Mesodermal cell (in vitro differentiated cells): ENCODE results near the gene SHANK1.
"Not testable (repeated sequence)": the region's sequence is repeated elsewhere in the genome, so short reads cannot be mapped to it uniquely, and the experiment has no call there.

ENCODE experiments used
- H3K27ac ChIP-seq: 2 replicates; pipeline ENCODE4 v1.7.0; 2013; ENCODE audit warnings: mild to moderate bottlenecking, low read depth, low read length, moderate library complexity; ENCODE audit not compliant: severe bottlenecking
- H3K36me3 ChIP-seq: 2 replicates; pipeline ENCODE4 v1.7.1; 2013; ENCODE audit warnings: mild to moderate bottlenecking, low read length, moderate library complexity; ENCODE audit not compliant: control insufficient read depth, insufficient read depth
- H3K4me1 ChIP-seq: one replicate; pipeline ENCODE4 v1.7.1; 2013; ENCODE audit warnings: mild to moderate bottlenecking, low read length; ENCODE audit not compliant: insufficient read depth, control insufficient read depth, poor library complexity, severe bottlenecking
- H3K4me3 ChIP-seq: 2 replicates; pipeline ENCODE4 v1.7.0; 2013; ENCODE audit warnings: low read length, control low read depth, mild to moderate bottlenecking; ENCODE audit not compliant: insufficient read depth, poor library complexity, severe bottlenecking; ENCODE audit errors: extremely low read depth
- H3K9me3 ChIP-seq: 2 replicates; pipeline ENCODE4 v1.7.1; 2013; ENCODE audit warnings: mild to moderate bottlenecking, low read length, moderate library complexity; ENCODE audit not compliant: control insufficient read depth
- WGBS, 2 experiments: methylation state at CpG; one replicate each; pipeline ENCODE4 v1.1.5; 2013; ENCODE audit warnings: missing lambda C conversion rate in 2 of 2; ENCODE audit not compliant: insufficient coverage in 2 of 2; 5-methylcytosine and 5-hydroxymethylcytosine counted together

SHANK1 gene

DNA sequence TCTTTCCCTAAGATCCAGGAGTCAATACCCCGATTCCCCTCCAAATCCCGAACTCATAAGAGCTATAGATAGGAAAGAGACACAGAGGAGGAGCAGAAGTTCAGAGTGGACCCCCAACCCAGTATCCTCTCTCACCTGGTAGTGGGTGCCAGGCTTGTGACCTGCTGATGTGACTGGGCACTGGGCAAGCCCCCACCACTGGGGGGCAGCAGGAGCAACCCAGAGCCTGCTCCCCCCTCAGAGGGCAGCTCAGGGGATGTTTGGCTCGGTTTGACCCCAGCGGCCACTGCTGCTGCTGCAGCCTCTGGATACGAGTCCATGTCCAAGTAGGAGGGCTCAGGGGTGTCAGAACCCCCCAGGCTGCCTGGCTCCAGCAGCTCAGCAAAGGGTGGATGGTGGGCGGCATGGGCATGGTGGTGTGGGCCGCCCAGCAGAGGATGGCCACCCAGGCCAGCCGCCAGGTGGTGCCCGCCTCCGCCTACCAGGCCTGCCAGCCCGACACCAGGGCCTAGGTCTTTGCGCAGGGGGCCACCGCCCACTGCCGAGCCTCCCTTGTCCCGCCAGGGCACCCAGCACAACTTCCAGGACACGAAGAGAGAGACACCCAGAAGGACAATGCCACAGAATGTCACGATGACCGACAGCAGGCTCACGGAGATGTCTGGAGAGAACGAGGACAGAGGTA, 87.3 kb downstream of the SHANK1 start:
- 82 to 88% methylated on average over 18 of the region's 20 CpGs for WGBS, 2 experiments
- Histone ChIP-seq H3K4me1 (no peaks in the 10 kb centered on the region), H3K4me3 (no peak overlapping the region), H3K36me3 (no peaks in the 10 kb centered on the region), H3K27ac (no peak overlapping the region), H3K9me3 (peaks cover 31% of the 10 kb centered on the region)

DNA sequence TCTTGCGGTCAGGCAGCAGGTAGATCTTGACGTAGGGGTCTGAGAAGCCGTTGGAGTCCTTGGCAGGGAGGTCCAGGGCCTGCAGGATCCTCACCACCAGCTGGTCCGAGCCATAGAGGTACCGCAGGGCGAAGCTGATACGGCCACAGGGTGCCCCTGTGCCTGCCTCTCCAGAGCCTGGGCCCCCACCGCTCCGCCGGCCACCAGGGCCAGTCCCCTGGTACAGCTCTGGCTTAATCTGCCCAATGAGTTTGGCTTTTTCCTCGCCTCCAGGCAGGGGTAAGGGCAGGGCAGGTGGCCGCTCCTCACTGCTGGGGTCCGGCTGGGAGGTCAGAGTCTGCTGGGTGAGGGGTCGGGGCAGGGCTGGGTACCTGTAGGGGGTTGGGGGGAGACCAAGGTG, 89.8 kb downstream of the SHANK1 start:
- H3K27ac ChIP-seq: no peak overlapping the region
- H3K4me1 ChIP-seq: no peaks in the 10 kb centered on the region
- no peak overlapping the region for H3K4me3 ChIP-seq
- 79 to 81% methylated on average over 10 to 14 of the region's 14 CpGs for WGBS, 2 experiments
- peaks cover 15% of the 10 kb centered on the region for H3K9me3 ChIP-seq
- no peaks in the 10 kb centered on the region for H3K36me3 ChIP-seq

DNA sequence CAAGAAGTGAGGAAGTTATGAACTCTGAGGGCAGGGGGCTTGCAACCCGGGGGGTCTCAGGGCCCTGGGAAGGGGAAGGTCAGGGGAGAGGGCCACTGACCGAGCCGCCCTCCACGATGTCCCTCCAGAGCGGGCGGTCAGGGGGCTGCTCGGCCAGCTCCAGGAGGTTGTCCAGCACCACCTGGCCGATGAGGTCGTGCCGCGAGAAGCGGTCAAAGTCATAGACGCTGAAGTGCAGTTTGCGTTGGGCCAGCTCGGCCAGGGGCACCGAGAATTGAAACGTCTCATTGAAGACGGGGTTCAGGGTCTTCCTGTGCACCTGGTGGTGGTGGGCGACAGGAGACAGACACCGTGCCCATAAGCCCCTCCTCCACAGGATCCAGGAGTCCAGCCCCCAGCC, 90.4 kb downstream of the SHANK1 start:
- H3K4me3 ChIP-seq: no peak overlapping the region
- no peaks in the 10 kb centered on the region for H3K36me3 ChIP-seq
- H3K4me1 ChIP-seq: no peaks in the 10 kb centered on the region
- WGBS, 2 experiments: 85 to 90% methylated on average over 18 to 19 of the region's 20 CpGs
- H3K27ac ChIP-seq: no peak overlapping the region
- H3K9me3 ChIP-seq: peaks cover 11% of the 10 kb centered on the region

GRCh38 chr19:50628551-50628950, 91.1 kb downstream of the SHANK1 start:
- 89 to 100% methylated on average over 1 to 3 of the region's 7 CpGs for WGBS, 2 experiments
- no peaks in the 10 kb centered on the region for H3K36me3 ChIP-seq
- H3K9me3 ChIP-seq: peaks cover 5% of the 10 kb centered on the region
- no peaks in the 10 kb centered on the region for H3K4me1 ChIP-seq
- H3K4me3 ChIP-seq: no peak overlapping the region
- H3K27ac ChIP-seq: no peak overlapping the region

GRCh38 chr19:50628146-50628545, 91.5 kb downstream of the SHANK1 start:
- peaks cover under 1% of the 10 kb centered on the region for H3K9me3 ChIP-seq
- H3K27ac ChIP-seq: no peak overlapping the region
- WGBS, 2 experiments: 83 to 98% methylated on average over 2 to 4 of the region's 5 CpGs
- no peaks in the 10 kb centered on the region for H3K36me3 ChIP-seq
- H3K4me3 ChIP-seq: no peak overlapping the region
- H3K4me1 ChIP-seq: no peaks in the 10 kb centered on the region

DNA sequence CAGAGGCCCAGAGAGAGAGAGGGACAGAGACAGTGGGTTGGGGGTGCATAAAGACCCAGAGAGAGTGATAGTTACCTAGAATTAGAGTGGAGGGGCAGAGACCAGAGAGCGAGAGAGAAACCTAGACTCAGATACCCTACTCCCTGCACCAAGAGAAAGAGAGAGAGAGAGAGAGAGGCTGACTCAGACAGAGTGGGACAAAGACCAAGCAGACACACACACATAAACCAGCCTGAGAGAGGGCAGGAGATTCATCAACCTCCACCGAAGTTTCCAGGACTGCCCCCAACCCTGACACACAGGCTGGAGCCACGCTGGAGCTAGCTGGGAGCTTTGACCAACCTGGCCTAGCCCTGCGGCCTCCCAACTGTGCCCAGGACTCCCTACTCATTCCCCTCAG, 92.8 kb downstream of the SHANK1 start:
- no peaks in the 10 kb centered on the region for H3K9me3 ChIP-seq
- H3K36me3 ChIP-seq: no peaks in the 10 kb centered on the region
- no peak overlapping the region for H3K27ac ChIP-seq
- 71% methylated on average over 3 of the region's 4 CpGs; no CpG with 5 or more reads in 1 of the 2 experiments for WGBS, 2 experiments
- no peaks in the 10 kb centered on the region for H3K4me1 ChIP-seq
- H3K4me3 ChIP-seq: no peak overlapping the region

- Histone ChIP-seq H3K27ac (no peak overlapping the region), H3K4me3 (no peak overlapping the region), H3K36me3 (no peaks in the 10 kb centered on the region), H3K9me3 (no peaks in the 10 kb centered on the region), H3K4me1 (no peaks in the 10 kb centered on the region)
- 79 to 85% methylated on average over 4 of the region's 4 CpGs for WGBS, 2 experiments
Observed at GRCh38 chr19:50626011-50626410, 93.6 kb downstream of the SHANK1 start.

GRCh38 chr19:50624949-50625600, 94.5 kb downstream of the SHANK1 start:
- 92 to 95% methylated on average over 36 to 41 of the region's 44 CpGs for WGBS, 2 experiments
- Histone ChIP-seq H3K4me1 (no peaks in the 10 kb centered on the region), H3K4me3 (no peak overlapping the region), H3K27ac (no peak overlapping the region), H3K36me3 (no peaks in the 10 kb centered on the region), H3K9me3 (no peaks in the 10 kb centered on the region)

GRCh38 chr19:50620394-50620906, 99.2 kb downstream of the SHANK1 start:
- not testable (repeated sequence) for H3K9me3 ChIP-seq, H3K27ac ChIP-seq, H3K4me1 ChIP-seq, H3K36me3 ChIP-seq, H3K4me3 ChIP-seq
- WGBS, 2 experiments: no CpG with 5 or more reads among the region's 5 CpGs

DNA sequence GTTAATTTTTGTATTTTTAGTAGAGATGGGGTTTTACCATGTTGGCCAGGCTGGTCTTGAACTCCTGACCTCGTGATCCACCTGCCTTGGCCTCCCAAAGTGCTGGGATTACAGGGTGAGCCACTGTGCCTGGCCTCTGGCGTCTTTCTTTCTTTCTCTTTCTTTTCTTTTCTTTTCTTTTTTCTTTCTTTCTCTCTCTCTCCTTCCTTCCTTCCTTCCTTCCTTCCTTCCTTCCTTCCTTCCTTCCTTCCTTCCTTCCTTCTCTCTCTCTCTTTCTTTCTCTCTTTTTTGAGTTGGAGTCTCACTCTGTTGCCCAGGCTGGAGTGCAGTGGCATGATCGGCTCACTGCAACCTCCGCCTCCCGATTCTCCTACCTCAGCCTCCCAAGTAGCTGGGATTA, 100.4 kb downstream of the SHANK1 start:
- H3K27ac ChIP-seq, H3K4me3 ChIP-seq, H3K36me3 ChIP-seq, H3K9me3 ChIP-seq, H3K4me1 ChIP-seq: not testable (repeated sequence)
- WGBS, 2 experiments: 69 to 76% methylated on average over 5 of the region's 5 CpGs

DNA sequence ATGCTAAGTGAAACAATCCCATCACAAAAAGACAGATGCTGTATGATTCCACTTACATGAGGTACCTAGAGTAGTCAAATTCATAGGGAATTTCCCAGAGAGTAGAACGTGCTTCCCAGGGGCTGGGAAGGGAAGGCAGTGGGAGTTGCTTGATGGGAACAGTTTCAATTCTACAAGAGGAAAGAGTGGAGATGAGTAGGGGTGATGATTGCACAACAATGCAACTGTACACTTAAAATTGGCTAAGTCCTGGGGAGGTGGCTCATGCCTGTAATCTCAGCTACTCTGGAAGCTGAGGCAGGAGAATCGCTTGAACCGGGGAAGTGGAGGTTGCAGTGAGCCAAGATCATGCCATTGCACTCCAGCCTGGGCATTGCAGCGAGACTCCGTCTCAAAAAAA, 101.2 kb downstream of the SHANK1 start:
- H3K4me3 ChIP-seq: not testable (repeated sequence)
- WGBS, 2 experiments: 77 to 84% methylated on average over 4 of the region's 5 CpGs

More for the DNA sequence above, 101.2 kb downstream of the SHANK1 start:
- not testable (repeated sequence) for H3K27ac ChIP-seq, H3K36me3 ChIP-seq, H3K4me1 ChIP-seq, H3K9me3 ChIP-seq
